Upper lobe of left lung (tissue), 4 donors: ENCODE measurements around the gene MPV17.

Experiments used
- EP300 ChIP-seq, 4 donors: sonication (generic); formaldehyde crosslinking; IDR thresholded peaks; one replicate each; pipeline ENCODE4 v1.5.1; 2017; ENCODE audit warnings: antibody characterized with exemption in 4 of 4, control low read depth in 2 of 4
- POLR2A ChIP-seq, 4 donors: fragments of 450-650 bp; IDR thresholded peaks; one replicate each; pipeline ENCODE4 v1.5.1; 2016 to 2017; ENCODE audit warnings: antibody characterized with exemption in 4 of 4, mild to moderate bottlenecking in 2 of 4
- POLR2AphosphoS5 ChIP-seq, 2 donors: sonication (generic); formaldehyde crosslinking; IDR thresholded peaks; one replicate each; pipeline ENCODE4 v1.5.1; 2017; ENCODE audit warnings: antibody characterized with exemption in 2 of 2
- TF ChIP-seq, protein P1 (sequence below), 6 experiments: fragments of 450-650 bp in 4 of 6; fragments of 200-600 bp in 2 of 6; sonication (generic) in 2 of 6; IDR thresholded peaks; one replicate each; pipeline ENCODE4 v1.5.1; 2016 to 2019; ENCODE audit warnings: antibody characterized with exemption in 6 of 6

- no peak for TF ChIP-seq POLR2AphosphoS5 (IDR thresholded peaks at IDR 0.05)
- TF ChIP-seq, protein P1, sequence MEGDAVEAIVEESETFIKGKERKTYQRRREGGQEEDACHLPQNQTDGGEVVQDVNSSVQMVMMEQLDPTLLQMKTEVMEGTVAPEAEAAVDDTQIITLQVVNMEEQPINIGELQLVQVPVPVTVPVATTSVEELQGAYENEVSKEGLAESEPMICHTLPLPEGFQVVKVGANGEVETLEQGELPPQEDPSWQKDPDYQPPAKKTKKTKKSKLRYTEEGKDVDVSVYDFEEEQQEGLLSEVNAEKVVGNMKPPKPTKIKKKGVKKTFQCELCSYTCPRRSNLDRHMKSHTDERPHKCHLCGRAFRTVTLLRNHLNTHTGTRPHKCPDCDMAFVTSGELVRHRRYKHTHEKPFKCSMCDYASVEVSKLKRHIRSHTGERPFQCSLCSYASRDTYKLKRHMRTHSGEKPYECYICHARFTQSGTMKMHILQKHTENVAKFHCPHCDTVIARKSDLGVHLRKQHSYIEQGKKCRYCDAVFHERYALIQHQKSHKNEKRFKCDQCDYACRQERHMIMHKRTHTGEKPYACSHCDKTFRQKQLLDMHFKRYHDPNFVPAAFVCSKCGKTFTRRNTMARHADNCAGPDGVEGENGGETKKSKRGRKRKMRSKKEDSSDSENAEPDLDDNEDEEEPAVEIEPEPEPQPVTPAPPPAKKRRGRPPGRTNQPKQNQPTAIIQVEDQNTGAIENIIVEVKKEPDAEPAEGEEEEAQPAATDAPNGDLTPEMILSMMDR (IDR thresholded peaks at IDR 0.05) = no peak
- no peak for TF ChIP-seq POLR2A (IDR thresholded peaks at IDR 0.05)
- TF ChIP-seq EP300 (IDR thresholded peaks at IDR 0.05) = peak in 1 of 4 donors; percentile 15
Measured at GRCh38 chr2:27288610-27289009, 34.3 kb downstream of the MPV17 start.
